ENCODE results near the gene PEX3. TPM values are rescaled to one million over a fixed set of nuclear protein-coding genes. Genes with fewer than 3 reads are reported as not detected.
A peak's percentile ranks its signal among the peaks of the same experiment; 100 is the strongest.

The PEX3 gene
- total and polyA plus RNA-seq, 7 experiments from 2014 or later: 10.9 to 28.8 (median 25.4) TPM

GRCh38 chr6:143427109-143427817, 23.3 kb upstream of the PEX3 start:
- ATAC-seq (peak; percentile 99), DNase-seq (peak; percentile 53 to 80 (median 73))
- intact Hi-C loops (cut with micrococcal nuclease): loop anchor here (1.0 to 5.0 kb wide), 8 partner anchors 194 to 1280 kb away; partner anchors contain the start of genes HIVEP2 (in 1 of the 2), NMBR (in 1 of the 2) and VTA1 (in 1 of the 2)
- H3K4me3 Mint-ChIP-seq: no peak overlapping the region
- Histone ChIP-seq H3K27me3 (ENCODE audit: control insufficient read depth in 2 of 2, insufficient read depth in 2 of 2, low read length in 2 of 2) (no peaks in the 10 kb centered on the region), H3K9me3 (ENCODE audit: control insufficient read depth in 2 of 3, low read length in 3 of 3) (no peaks in the 10 kb centered on the region), H3K4me3 (ENCODE audit: low read length) (no peak overlapping the region), H3K4me1 (ENCODE audit: control insufficient read depth in 2 of 2, insufficient read depth in 2 of 2, low read length in 2 of 2) (no peaks in the 10 kb centered on the region), H3K27ac (ENCODE audit: low read depth, low read length) (no peak overlapping the region), H3K36me3 (ENCODE audit: control insufficient read depth in 2 of 3, insufficient read depth in 3 of 3, low read length in 3 of 3) (peaks cover 0 to 5% (median 0%) of the 10 kb centered on the region in 3 experiments)
- peak overlapping the region in 3 of 9 donors; percentile 25 to 75 (median 28) for H3K27ac Mint-ChIP-seq
- H3K36me3 Mint-ChIP-seq: peaks cover under 1 to 9% (median 5%) of the 10 kb centered on the region in 5 donors
- peaks cover 0 to 5% (median 0%) of the 10 kb centered on the region in 7 donors for H3K4me1 Mint-ChIP-seq
- ChIA-PET CTCF (interaction anchor here (0.5 to 5.1 kb wide), 16 partner anchors 9 to 955 kb away, joined by 3 to 39 read pairs (median 4); no protein-coding TSS in a partner anchor), POLR2A (interaction anchor here (0.6 to 1.2 kb wide), 2 partner anchors 20 to 23 kb away, joined by 3 read pairs; partner anchors contain the start of genes ADAT2 and PEX3)
- no peaks in the 10 kb centered on the region for H3K27me3 Mint-ChIP-seq
- H3K9me3 Mint-ChIP-seq: no peaks in the 10 kb centered on the region

GRCh38 chr6:143429970-143430369, 20.6 kb upstream of the PEX3 start:
- ATAC-seq: no peak
- POLR2A ChIA-PET: no interaction called here
- no peak overlapping the region for H3K4me3 Mint-ChIP-seq
- H3K36me3 Mint-ChIP-seq: peaks cover 3 to 17% (median 6%) of the 10 kb centered on the region in 5 donors
- peak overlapping the region in 1 of 9 donors; percentile 51 for H3K27ac Mint-ChIP-seq
- peaks cover 0 to 7% (median 0%) of the 10 kb centered on the region in 3 experiments for H3K36me3 ChIP-seq (ENCODE audit: control insufficient read depth in 2 of 3, insufficient read depth in 3 of 3, low read length in 3 of 3)
- H3K9me3 ChIP-seq (ENCODE audit: control insufficient read depth in 2 of 3, low read length in 3 of 3): no peaks in the 10 kb centered on the region
- H3K4me1 ChIP-seq (ENCODE audit: control insufficient read depth in 2 of 2, insufficient read depth in 2 of 2, low read length in 2 of 2): no peaks in the 10 kb centered on the region
- intact Hi-C loops (cut with micrococcal nuclease): loop anchor here (5.0 kb wide), 2 partner anchors 403 to 483 kb away; partner anchors contain the start of gene HIVEP2 (in 1 of the 2)
- no peaks in the 10 kb centered on the region for H3K27me3 Mint-ChIP-seq
- H3K27ac ChIP-seq (ENCODE audit: low read depth, low read length): no peak overlapping the region
- H3K9me3 Mint-ChIP-seq: no peaks in the 10 kb centered on the region
- no peak for DNase-seq
- no peak overlapping the region for H3K4me3 ChIP-seq (ENCODE audit: low read length)
- no peaks in the 10 kb centered on the region for H3K27me3 ChIP-seq (ENCODE audit: control insufficient read depth in 2 of 2, insufficient read depth in 2 of 2, low read length in 2 of 2)
- peaks cover 0 to 5% (median 0%) of the 10 kb centered on the region in 7 donors for H3K4me1 Mint-ChIP-seq
- CTCF ChIA-PET: interaction anchor here (0.7 to 5.1 kb wide), 2 partner anchors 318 to 955 kb away, joined by 3 to 39 read pairs; no protein-coding TSS in a partner anchor

GRCh38 chr6:143431226-143431625, 19.4 kb upstream of the PEX3 start:
- H3K27me3 ChIP-seq (ENCODE audit: control insufficient read depth in 2 of 2, insufficient read depth in 2 of 2, low read length in 2 of 2): no peaks in the 10 kb centered on the region
- no peaks in the 10 kb centered on the region for H3K9me3 ChIP-seq (ENCODE audit: control insufficient read depth in 2 of 3, low read length in 3 of 3)
- DNase-seq (no peak), ATAC-seq (no peak)
- Mint-ChIP-seq H3K27me3 (no peaks in the 10 kb centered on the region), H3K27ac (no peak overlapping the region), H3K36me3 (peaks cover 3 to 20% (median 10%) of the 10 kb centered on the region in 5 donors), H3K4me3 (no peak overlapping the region), H3K4me1 (peaks cover 0 to 5% (median 0%) of the 10 kb centered on the region in 7 donors), H3K9me3 (no peaks in the 10 kb centered on the region)
- H3K4me3 ChIP-seq (ENCODE audit: low read length): no peak overlapping the region
- H3K36me3 ChIP-seq (ENCODE audit: control insufficient read depth in 2 of 3, insufficient read depth in 3 of 3, low read length in 3 of 3): peaks cover 0 to 7% (median 0%) of the 10 kb centered on the region in 3 experiments
- ChIA-PET CTCF (interaction anchor here (0.6 kb wide), 2 partner anchors 102 to 500 kb away, joined by 3 read pairs; no protein-coding TSS in a partner anchor), POLR2A (no interaction called here)
- intact Hi-C loops (cut with micrococcal nuclease): no loop called here
- H3K4me1 ChIP-seq (ENCODE audit: control insufficient read depth in 2 of 2, insufficient read depth in 2 of 2, low read length in 2 of 2): no peaks in the 10 kb centered on the region
- no peak overlapping the region for H3K27ac ChIP-seq (ENCODE audit: low read depth, low read length)

- ChIA-PET CTCF (no interaction called here), POLR2A (no interaction called here)
- ATAC-seq (no peak), DNase-seq (no peak)
- intact Hi-C loops (cut with micrococcal nuclease): no loop called here
- H3K27ac Mint-ChIP-seq: no peak overlapping the region
- H3K27ac ChIP-seq (ENCODE audit: low read depth, low read length): no peak overlapping the region
- H3K27me3 Mint-ChIP-seq: no peaks in the 10 kb centered on the region
- peaks cover 5 to 24% (median 14%) of the 10 kb centered on the region in 5 donors for H3K36me3 Mint-ChIP-seq
- H3K4me1 ChIP-seq (ENCODE audit: control insufficient read depth in 2 of 2, insufficient read depth in 2 of 2, low read length in 2 of 2): no peaks in the 10 kb centered on the region
- H3K4me3 Mint-ChIP-seq: no peak overlapping the region
- no peaks in the 10 kb centered on the region for H3K27me3 ChIP-seq (ENCODE audit: control insufficient read depth in 2 of 2, insufficient read depth in 2 of 2, low read length in 2 of 2)
- peaks cover 0 to 8% (median 0%) of the 10 kb centered on the region in 3 experiments for H3K36me3 ChIP-seq (ENCODE audit: control insufficient read depth in 2 of 3, insufficient read depth in 3 of 3, low read length in 3 of 3)
- no peaks in the 10 kb centered on the region for H3K9me3 ChIP-seq (ENCODE audit: control insufficient read depth in 2 of 3, low read length in 3 of 3)
- no peaks in the 10 kb centered on the region for H3K4me1 Mint-ChIP-seq
- H3K4me3 ChIP-seq (ENCODE audit: low read length): no peak overlapping the region
- no peaks in the 10 kb centered on the region for H3K9me3 Mint-ChIP-seq
Measured at GRCh38 chr6:143432588-143432987, 18.0 kb upstream of the PEX3 start.

GRCh38 chr6:143441010-143441409, 9.6 kb upstream of the PEX3 start:
- Histone ChIP-seq H3K36me3 (ENCODE audit: control insufficient read depth in 2 of 3, insufficient read depth in 3 of 3, low read length in 3 of 3) (peaks cover 0 to 14% (median 0%) of the 10 kb centered on the region in 3 experiments), H3K4me1 (ENCODE audit: control insufficient read depth in 2 of 2, insufficient read depth in 2 of 2, low read length in 2 of 2) (no peaks in the 10 kb centered on the region), H3K4me3 (ENCODE audit: low read length) (no peak overlapping the region), H3K27me3 (ENCODE audit: control insufficient read depth in 2 of 2, insufficient read depth in 2 of 2, low read length in 2 of 2) (no peaks in the 10 kb centered on the region), H3K9me3 (ENCODE audit: control insufficient read depth in 2 of 3, low read length in 3 of 3) (no peaks in the 10 kb centered on the region), H3K27ac (ENCODE audit: low read depth, low read length) (no peak overlapping the region)
- Mint-ChIP-seq H3K27me3 (no peaks in the 10 kb centered on the region), H3K4me1 (peaks cover 0 to 21% (median 0%) of the 10 kb centered on the region in 7 donors), H3K9me3 (peaks cover 0 to 7% (median 0%) of the 10 kb centered on the region in 11 donors), H3K27ac (peak overlapping the region in 1 of 9 donors; percentile 86), H3K36me3 (peaks cover 9 to 57% (median 42%) of the 10 kb centered on the region in 5 donors), H3K4me3 (peak overlapping the region in 1 of 10 donors; percentile 74)
- ATAC-seq (no peak), DNase-seq (no peak)
- intact Hi-C loops (cut with micrococcal nuclease): loop anchor here in 1 of 2 donors (1.0 to 10.0 kb wide), 2 partner anchors 9 to 714 kb away; partner anchors contain the start of genes ADAT2, PEX3 and STX11
- ChIA-PET POLR2A (no interaction called here), CTCF (no interaction called here)

- peaks cover 9 to 51% (median 36%) of the 10 kb centered on the region in 5 donors for H3K36me3 Mint-ChIP-seq
- no peaks in the 10 kb centered on the region for H3K27me3 ChIP-seq (ENCODE audit: control insufficient read depth in 2 of 2, insufficient read depth in 2 of 2, low read length in 2 of 2)
- ChIA-PET POLR2A (interaction anchor here (0.6 kb wide), 1 partner anchor 514 kb away, joined by 3 read pairs; no protein-coding TSS in a partner anchor), CTCF (interaction anchor here (0.9 to 1.0 kb wide), 2 partner anchors 9 to 17 kb away, joined by 3 read pairs; partner anchors contain the start of genes ADAT2 and PEX3)
- H3K9me3 Mint-ChIP-seq: peaks cover 0 to 7% (median 0%) of the 10 kb centered on the region in 11 donors
- H3K9me3 ChIP-seq (ENCODE audit: control insufficient read depth in 2 of 3, low read length in 3 of 3): no peaks in the 10 kb centered on the region
- no peak overlapping the region for H3K27ac ChIP-seq (ENCODE audit: low read depth, low read length)
- H3K4me1 Mint-ChIP-seq: peaks cover 0 to 22% (median 2%) of the 10 kb centered on the region in 7 donors
- peaks cover 0 to 14% (median 0%) of the 10 kb centered on the region in 3 experiments for H3K36me3 ChIP-seq (ENCODE audit: control insufficient read depth in 2 of 3, insufficient read depth in 3 of 3, low read length in 3 of 3)
- peak overlapping the region in 1 of 10 donors; percentile 74 for H3K4me3 Mint-ChIP-seq
- H3K4me1 ChIP-seq (ENCODE audit: control insufficient read depth in 2 of 2, insufficient read depth in 2 of 2, low read length in 2 of 2): no peaks in the 10 kb centered on the region
- H3K27ac Mint-ChIP-seq: peak overlapping the region in 1 of 9 donors; percentile 86
- no peak overlapping the region for H3K4me3 ChIP-seq (ENCODE audit: low read length)
- intact Hi-C loops (cut with micrococcal nuclease): loop anchor here in 1 of 2 donors (1.0 to 10.0 kb wide), 2 partner anchors 8 to 713 kb away; partner anchors contain the start of genes ADAT2, PEX3 and STX11
- ATAC-seq (peak; percentile 36), DNase-seq (no peak)
- no peaks in the 10 kb centered on the region for H3K27me3 Mint-ChIP-seq
Measured at GRCh38 chr6:143441680-143442545, 8.7 kb upstream of the PEX3 start.

All from naive thymus-derived CD4-positive, alpha-beta T cell (primary cell).